Medulla oblongata (tissue), 1 donor: ENCODE data around the gene CLCN6.

Experiments used
- DNase-seq: peaks from one replicate; pipeline ENCODE4 v3.0.0-alpha.2; 2015; ENCODE audit errors: extremely low spot score

CLCN6 gene

GRCh38 chr1:11878081-11878890 is 72.3 kb downstream of the CLCN6 start:
- DNase-seq, result no peak

- DNase-seq, result no peak
Measured at GRCh38 chr1:11878891-11879190, 72.8 kb downstream of the CLCN6 start.

DNA sequence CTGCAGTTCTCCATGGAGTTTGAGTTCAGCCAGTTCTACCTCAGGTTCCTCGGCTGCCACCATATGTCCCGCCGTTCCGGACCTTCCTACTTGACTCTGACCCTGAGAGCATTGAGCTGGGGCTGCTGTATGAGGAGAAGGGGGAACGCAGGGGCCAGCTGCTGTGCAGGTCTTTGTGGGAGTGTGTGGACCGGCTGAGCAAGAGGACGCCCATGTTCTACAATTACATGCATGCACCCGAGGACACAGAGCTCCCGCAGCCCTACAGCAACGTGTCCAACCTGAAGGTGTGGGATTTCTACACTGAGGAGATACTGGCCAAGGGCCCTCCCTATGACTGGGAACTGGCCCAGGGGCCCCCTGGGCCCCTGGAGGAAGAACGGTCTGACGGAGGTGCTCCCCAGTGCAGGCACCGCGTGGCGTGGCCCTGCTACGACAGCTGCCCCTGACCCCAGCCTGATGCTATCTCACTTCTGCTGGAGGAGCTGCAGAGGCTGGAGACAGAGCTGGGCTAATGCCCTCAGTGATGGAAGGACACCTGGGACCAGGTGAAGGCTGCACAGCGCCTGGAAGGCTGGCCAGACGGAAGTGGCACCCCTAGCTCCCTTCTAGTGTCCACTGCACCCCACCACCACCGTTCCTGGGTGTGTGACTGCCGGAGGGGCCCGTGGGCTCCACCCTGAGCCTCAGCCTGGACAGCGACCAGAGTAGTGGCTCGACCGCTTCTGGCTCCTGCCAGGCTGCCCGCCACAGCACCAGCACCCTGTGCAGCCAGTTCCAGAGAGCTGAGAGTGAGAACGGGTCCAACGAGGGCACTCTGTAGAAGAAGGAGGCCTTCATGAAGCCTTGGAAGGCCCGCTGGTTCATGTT is 73.6 kb downstream of the CLCN6 start:
- DNase-seq, result no peak

DNA sequence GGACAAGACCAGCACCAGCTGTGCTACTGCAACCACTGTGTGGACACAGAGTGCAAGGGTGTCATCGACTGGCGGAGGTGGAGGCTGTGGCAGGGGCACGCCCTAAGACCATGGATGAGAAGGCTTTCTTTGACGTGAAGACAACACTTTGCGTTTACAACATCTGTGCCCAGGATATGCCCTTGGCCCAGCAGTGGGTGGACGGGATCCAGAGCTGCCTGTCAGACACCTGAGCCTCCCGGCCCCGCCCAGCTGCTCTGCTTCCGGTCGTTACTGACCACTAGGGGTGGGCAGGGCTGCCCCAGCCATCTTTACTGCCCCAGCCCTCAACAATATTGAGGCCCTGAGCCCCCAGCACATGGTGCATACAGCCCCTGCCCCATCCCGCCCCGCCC is 74.2 kb downstream of the CLCN6 start:
- DNase-seq, result no peak

GRCh38 chr1:11880911-11881748 is 75.1 kb downstream of the CLCN6 start:
- DNase-seq, result peak; percentile 46

- DNase-seq, result no peak
Measured at GRCh38 chr1:11881749-11882441, 75.9 kb downstream of the CLCN6 start.

GRCh38 chr1:11882814-11883538 is 77.0 kb downstream of the CLCN6 start:
- DNase-seq, result no peak

DNA sequence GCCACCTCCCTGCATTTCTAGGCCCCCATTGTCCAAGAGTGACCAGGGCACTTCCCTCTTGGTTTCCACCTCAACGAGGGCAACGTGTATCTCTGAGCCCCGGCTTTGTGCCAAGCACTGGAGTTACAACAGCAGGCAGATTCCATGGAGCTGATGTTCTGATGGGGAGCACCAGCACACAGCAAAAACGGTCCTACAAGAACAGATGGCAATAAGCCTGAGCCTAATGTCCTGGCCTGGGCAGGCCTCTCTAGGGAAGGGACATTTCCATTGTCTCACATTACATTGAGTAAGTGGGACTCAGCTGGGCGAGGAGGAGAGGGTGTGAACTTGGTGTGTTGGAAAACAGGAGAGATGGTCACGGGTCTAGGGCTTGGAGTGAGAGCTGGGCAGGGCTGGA is 79.9 kb downstream of the CLCN6 start:
- no peak for DNase-seq

DNA sequence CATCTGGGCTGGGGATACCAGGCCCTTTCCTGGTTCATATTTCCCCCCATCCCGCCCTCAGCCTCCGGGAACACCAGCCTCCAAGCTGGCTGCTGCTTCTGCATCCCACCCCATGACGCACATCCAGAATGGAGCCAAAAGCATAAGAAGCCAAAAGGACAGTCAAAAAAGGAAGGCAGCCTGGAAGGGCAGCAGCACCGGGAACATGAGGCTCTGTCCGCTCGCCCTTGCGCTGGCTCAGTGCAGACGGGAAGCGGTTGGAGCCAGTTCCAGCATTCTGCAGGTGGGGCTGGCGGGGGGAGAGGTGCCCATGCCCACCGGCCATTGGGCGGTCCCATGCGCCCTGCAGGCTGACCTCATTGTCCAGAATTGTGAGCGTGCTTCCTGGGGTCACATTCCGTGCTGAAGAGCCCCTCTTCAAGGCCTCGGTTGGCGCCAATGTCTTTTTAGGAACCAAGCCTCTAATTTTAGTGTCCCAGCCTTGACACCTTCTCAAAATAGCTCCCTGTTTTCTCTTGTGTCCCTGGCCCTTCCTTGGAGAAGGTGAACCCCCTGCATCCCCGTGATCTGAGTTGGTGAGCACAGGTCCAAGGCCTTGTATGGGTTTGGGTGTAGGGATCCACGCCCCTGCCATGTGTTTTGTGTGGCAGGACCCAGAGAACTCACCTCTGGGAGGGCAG is 81.1 kb downstream of the CLCN6 start:
- DNase-seq, result no peak

DNA sequence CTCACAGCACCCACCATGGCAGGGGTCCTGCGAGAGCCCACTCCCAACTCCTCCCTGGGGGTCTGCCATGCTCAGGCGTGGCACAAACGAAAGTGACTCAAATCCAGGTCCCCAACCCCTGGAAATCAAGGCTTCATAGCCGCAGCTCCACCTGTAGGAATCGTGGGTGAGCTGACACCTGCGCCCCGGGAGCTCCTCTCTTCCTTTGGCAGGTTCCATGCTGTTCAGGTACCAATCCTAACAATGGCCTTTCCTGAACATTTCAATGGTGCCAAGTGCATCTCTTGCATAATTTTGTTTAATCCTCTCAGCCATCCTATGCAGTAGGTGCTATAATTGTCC is 81.6 kb downstream of the CLCN6 start:
- no peak for DNase-seq

GRCh38 chr1:11888206-11888876 is 82.3 kb downstream of the CLCN6 start:
- no peak for DNase-seq

GRCh38 chr1:11888877-11889208 is 82.9 kb downstream of the CLCN6 start:
- DNase-seq, result no peak

GRCh38 chr1:11891433-11892186 is 85.6 kb downstream of the CLCN6 start:
- DNase-seq, result no peak
